ENCODE measurements around the gene NXPH3.

- TF ChIP-seq POLR2A (IDR thresholded peaks at IDR 0.05) (no peak), CTCF (IDR thresholded peaks at IDR 0.05) (no peak)
Measured at GRCh38 chr17:49555495-49556222, 20.0 kb upstream of the NXPH3 start.

All from Peyer's patch (tissue), 4 donors.